ENCODE results near the gene MCAT.
"Not testable (repeated sequence)": the region's sequence is repeated elsewhere in the genome, so short reads cannot be mapped to it uniquely, and the experiment has no call there.

The MCAT gene

GRCh38 chr22:43110927-43111623 is 32.1 kb downstream of the MCAT start:
- no peak for TF ChIP-seq CTCF (IDR thresholded peaks at IDR 0.05; ENCODE audit: poor library complexity, severe bottlenecking)
- Histone ChIP-seq H3K27ac (ENCODE audit: poor library complexity, severe bottlenecking) (no peak overlapping the region), H3K4me3 (ENCODE audit: severe bottlenecking) (peak overlapping the region; percentile 52), H3K9me3 (ENCODE audit: severe bottlenecking) (no peaks in the 10 kb centered on the region), H3K36me3 (ENCODE audit: low read depth) (no peaks in the 10 kb centered on the region), H3K4me1 (ENCODE audit: insufficient read depth, poor library complexity, severe bottlenecking) (no peaks in the 10 kb centered on the region), H3K27me3 (ENCODE audit: insufficient read depth, poor library complexity, severe bottlenecking) (peaks cover 11% of the 10 kb centered on the region)
- DNase-seq (ENCODE audit: low spot score) (no peak), ATAC-seq (ENCODE audit: low read depth) (peak; percentile 63)

DNA sequence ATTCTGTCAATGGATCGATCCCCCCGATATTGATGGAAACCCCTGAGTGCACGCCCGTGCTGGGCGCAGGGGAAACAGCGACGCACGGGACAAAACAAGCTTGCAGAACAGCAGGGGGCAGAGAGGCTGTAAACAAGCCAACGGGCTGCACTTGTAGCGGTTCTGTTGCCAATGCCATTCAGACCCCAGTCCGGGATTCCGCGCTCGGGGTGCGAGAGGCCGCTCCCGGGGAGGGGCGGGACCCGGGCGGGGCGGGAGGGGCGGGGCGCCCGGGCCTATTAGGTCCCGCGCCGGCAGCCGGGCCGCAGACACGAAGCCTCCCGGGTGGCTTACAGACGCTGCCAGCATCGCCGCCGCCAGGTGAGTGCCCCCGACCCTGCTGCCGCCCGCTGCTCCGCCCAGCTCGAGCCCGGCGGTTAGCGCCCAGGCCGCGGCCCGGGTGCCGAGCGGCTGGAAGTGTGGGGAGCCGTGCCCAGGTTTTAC is 32.7 kb downstream of the MCAT start, which contains the start of gene BIK:
BIK (plus strand) TSS at position 307 of the 483 bp plus-strand sequence. CDS start 13,273 bp downstream, outside the sequence.
- no peak within 1 kb of the TSS for H3K27ac ChIP-seq (ENCODE audit: poor library complexity, severe bottlenecking)
- peak; percentile 40 for TF ChIP-seq CTCF (IDR thresholded peaks at IDR 0.05; ENCODE audit: poor library complexity, severe bottlenecking)
- no peaks in the 10 kb centered on the region for H3K36me3 ChIP-seq (ENCODE audit: low read depth)
- ATAC-seq (ENCODE audit: low read depth) (peak; percentile 64), DNase-seq (ENCODE audit: low spot score) (no peak)
- no peaks in the 10 kb centered on the region for H3K4me1 ChIP-seq (ENCODE audit: insufficient read depth, poor library complexity, severe bottlenecking)
- H3K4me3 ChIP-seq (ENCODE audit: severe bottlenecking), result peak within 1 kb of the TSS; percentile 52
- H3K9me3 ChIP-seq (ENCODE audit: severe bottlenecking), result no peaks in the 10 kb centered on the region
- peaks cover 11% of the 10 kb centered on the region for H3K27me3 ChIP-seq (ENCODE audit: insufficient read depth, poor library complexity, severe bottlenecking)

- ATAC-seq (ENCODE audit: low read depth) (no peak), DNase-seq (ENCODE audit: low spot score) (no peak)
- TF ChIP-seq CTCF (IDR thresholded peaks at IDR 0.05; ENCODE audit: poor library complexity, severe bottlenecking), result no peak
- peaks cover 11% of the 10 kb centered on the region for H3K27me3 ChIP-seq (ENCODE audit: insufficient read depth, poor library complexity, severe bottlenecking)
- no peaks in the 10 kb centered on the region for H3K36me3 ChIP-seq (ENCODE audit: low read depth)
- no peaks in the 10 kb centered on the region for H3K4me1 ChIP-seq (ENCODE audit: insufficient read depth, poor library complexity, severe bottlenecking)
- H3K4me3 ChIP-seq (ENCODE audit: severe bottlenecking), result peak overlapping the region; percentile 52
- H3K27ac ChIP-seq (ENCODE audit: poor library complexity, severe bottlenecking), result no peak overlapping the region
- H3K9me3 ChIP-seq (ENCODE audit: severe bottlenecking), result no peaks in the 10 kb centered on the region
Observed at GRCh38 chr22:43109921-43110443, 33.2 kb downstream of the MCAT start.

- Histone ChIP-seq H3K9me3 (ENCODE audit: severe bottlenecking) (no peaks in the 10 kb centered on the region), H3K4me3 (ENCODE audit: severe bottlenecking) (no peak overlapping the region), H3K36me3 (ENCODE audit: low read depth) (no peaks in the 10 kb centered on the region), H3K27ac (ENCODE audit: poor library complexity, severe bottlenecking) (no peak overlapping the region), H3K4me1 (ENCODE audit: insufficient read depth, poor library complexity, severe bottlenecking) (no peaks in the 10 kb centered on the region), H3K27me3 (ENCODE audit: insufficient read depth, poor library complexity, severe bottlenecking) (peaks cover 11% of the 10 kb centered on the region)
- no peak for ATAC-seq (ENCODE audit: low read depth)
- no peak for DNase-seq (ENCODE audit: low spot score)
- no peak for TF ChIP-seq CTCF (IDR thresholded peaks at IDR 0.05; ENCODE audit: poor library complexity, severe bottlenecking)
Observed at GRCh38 chr22:43109511-43109910, 33.7 kb downstream of the MCAT start.

GRCh38 chr22:43106302-43106701 is 36.9 kb downstream of the MCAT start:
- H3K27me3 ChIP-seq (ENCODE audit: insufficient read depth, poor library complexity, severe bottlenecking), result peaks cover 11% of the 10 kb centered on the region
- no peak overlapping the region for H3K4me3 ChIP-seq (ENCODE audit: severe bottlenecking)
- TF ChIP-seq CTCF (IDR thresholded peaks at IDR 0.05; ENCODE audit: poor library complexity, severe bottlenecking), result no peak
- H3K4me1 ChIP-seq (ENCODE audit: insufficient read depth, poor library complexity, severe bottlenecking), result no peaks in the 10 kb centered on the region
- no peaks in the 10 kb centered on the region for H3K9me3 ChIP-seq (ENCODE audit: severe bottlenecking)
- H3K27ac ChIP-seq (ENCODE audit: poor library complexity, severe bottlenecking), result no peak overlapping the region
- ATAC-seq (ENCODE audit: low read depth) (no peak), DNase-seq (ENCODE audit: low spot score) (no peak)
- no peaks in the 10 kb centered on the region for H3K36me3 ChIP-seq (ENCODE audit: low read depth)

DNA sequence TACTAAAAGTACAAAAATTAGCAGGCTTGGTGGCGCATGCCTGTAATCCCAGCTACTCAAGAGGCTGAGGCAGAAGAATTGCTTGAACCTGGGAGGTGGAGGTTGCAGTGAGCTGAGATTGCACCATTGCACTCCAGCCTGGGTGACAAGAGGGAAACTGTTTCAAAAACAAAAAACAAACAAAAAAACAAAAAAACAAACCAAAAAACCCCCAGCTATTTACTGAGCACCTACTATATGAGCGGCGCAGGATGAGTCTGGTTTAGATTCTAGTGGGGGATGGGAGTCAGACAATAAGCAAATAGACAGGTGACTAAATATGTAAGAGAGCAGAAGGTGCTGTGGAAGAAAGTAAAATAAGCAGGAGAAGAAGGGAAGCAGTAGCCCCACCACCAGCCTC is 38.2 kb downstream of the MCAT start:
- not testable (repeated sequence) for H3K4me3 ChIP-seq (ENCODE audit: severe bottlenecking); DNase-seq (ENCODE audit: low spot score); H3K27ac ChIP-seq (ENCODE audit: poor library complexity, severe bottlenecking); H3K4me1 ChIP-seq (ENCODE audit: insufficient read depth, poor library complexity, severe bottlenecking); H3K36me3 ChIP-seq (ENCODE audit: low read depth); H3K9me3 ChIP-seq (ENCODE audit: severe bottlenecking); ATAC-seq (ENCODE audit: low read depth); H3K27me3 ChIP-seq (ENCODE audit: insufficient read depth, poor library complexity, severe bottlenecking)

- not testable (repeated sequence) for H3K4me3 ChIP-seq (ENCODE audit: severe bottlenecking); H3K27ac ChIP-seq (ENCODE audit: poor library complexity, severe bottlenecking); H3K4me1 ChIP-seq (ENCODE audit: insufficient read depth, poor library complexity, severe bottlenecking); ATAC-seq (ENCODE audit: low read depth); H3K27me3 ChIP-seq (ENCODE audit: insufficient read depth, poor library complexity, severe bottlenecking); H3K36me3 ChIP-seq (ENCODE audit: low read depth); DNase-seq (ENCODE audit: low spot score); H3K9me3 ChIP-seq (ENCODE audit: severe bottlenecking)
Observed at GRCh38 chr22:43104056-43104625, 39.1 kb downstream of the MCAT start.

Measured in RWPE2 (cell line).